GM18858 (cell line): ENCODE results near the gene LGR4.

ENCODE experiments used
- ATAC-seq: cut with Tn5 transposase; IDR thresholded peaks from one replicate; pipeline ENCODE4 v1.9.1; 2021; ENCODE audit not compliant: unreplicated experiment

The LGR4 gene

GRCh38 chr11:27386181-27386845 is 86.3 kb downstream of the LGR4 start:
- no peak for ATAC-seq

GRCh38 chr11:27385245-27385644 is 87.3 kb downstream of the LGR4 start:
- ATAC-seq, result no peak

GRCh38 chr11:27384227-27384626 is 88.4 kb downstream of the LGR4 start:
- no peak for ATAC-seq

- ATAC-seq, result no peak
Measured at GRCh38 chr11:27383645-27384044, 88.9 kb downstream of the LGR4 start.

GRCh38 chr11:27381238-27381666 is 91.3 kb downstream of the LGR4 start:
- ATAC-seq, result no peak

- ATAC-seq, result no peak
Measured at GRCh38 chr11:27380771-27381170, 91.8 kb downstream of the LGR4 start.

GRCh38 chr11:27379449-27379848 is 93.1 kb downstream of the LGR4 start:
- ATAC-seq, result no peak

- ATAC-seq, result no peak
Measured at GRCh38 chr11:27375370-27375769, 97.2 kb downstream of the LGR4 start.

GRCh38 chr11:27373856-27374602 is 98.6 kb downstream of the LGR4 start:
- no peak for ATAC-seq

GRCh38 chr11:27373392-27373791 is 99.2 kb downstream of the LGR4 start:
- ATAC-seq, result no peak

GRCh38 chr11:27372164-27372563 is 100.4 kb downstream of the LGR4 start:
- no peak for ATAC-seq

- no peak for ATAC-seq
Measured at GRCh38 chr11:27371489-27371888, 101.1 kb downstream of the LGR4 start.

- ATAC-seq, result no peak
Measured at GRCh38 chr11:27370374-27370773, 102.2 kb downstream of the LGR4 start.

- ATAC-seq, result no peak
Measured at GRCh38 chr11:27367881-27368280, 104.7 kb downstream of the LGR4 start.

- no peak for ATAC-seq
Measured at GRCh38 chr11:27363576-27364117, 108.9 kb downstream of the LGR4 start.

GRCh38 chr11:27362749-27363575 is 109.6 kb downstream of the LGR4 start, which contains the start of gene CCDC34:
TSS of gene CCDC34 (minus strand) at chr11:27363215. CDS start at chr11:27363194, 21 bp downstream.
- peak; percentile 99 for ATAC-seq

GRCh38 chr11:27361649-27362431 is 110.8 kb downstream of the LGR4 start:
- no peak for ATAC-seq

- no peak for ATAC-seq
Measured at GRCh38 chr11:27358296-27358695, 114.3 kb downstream of the LGR4 start.

GRCh38 chr11:27357250-27357649 is 115.3 kb downstream of the LGR4 start:
- no peak for ATAC-seq

- ATAC-seq, result no peak
Measured at GRCh38 chr11:27356624-27357222, 115.9 kb downstream of the LGR4 start.
